ENCODE measurements around the gene PLEKHA7.
A peak's percentile ranks its signal among the peaks of the same experiment; 100 is the strongest.

The PLEKHA7 gene

DNA sequence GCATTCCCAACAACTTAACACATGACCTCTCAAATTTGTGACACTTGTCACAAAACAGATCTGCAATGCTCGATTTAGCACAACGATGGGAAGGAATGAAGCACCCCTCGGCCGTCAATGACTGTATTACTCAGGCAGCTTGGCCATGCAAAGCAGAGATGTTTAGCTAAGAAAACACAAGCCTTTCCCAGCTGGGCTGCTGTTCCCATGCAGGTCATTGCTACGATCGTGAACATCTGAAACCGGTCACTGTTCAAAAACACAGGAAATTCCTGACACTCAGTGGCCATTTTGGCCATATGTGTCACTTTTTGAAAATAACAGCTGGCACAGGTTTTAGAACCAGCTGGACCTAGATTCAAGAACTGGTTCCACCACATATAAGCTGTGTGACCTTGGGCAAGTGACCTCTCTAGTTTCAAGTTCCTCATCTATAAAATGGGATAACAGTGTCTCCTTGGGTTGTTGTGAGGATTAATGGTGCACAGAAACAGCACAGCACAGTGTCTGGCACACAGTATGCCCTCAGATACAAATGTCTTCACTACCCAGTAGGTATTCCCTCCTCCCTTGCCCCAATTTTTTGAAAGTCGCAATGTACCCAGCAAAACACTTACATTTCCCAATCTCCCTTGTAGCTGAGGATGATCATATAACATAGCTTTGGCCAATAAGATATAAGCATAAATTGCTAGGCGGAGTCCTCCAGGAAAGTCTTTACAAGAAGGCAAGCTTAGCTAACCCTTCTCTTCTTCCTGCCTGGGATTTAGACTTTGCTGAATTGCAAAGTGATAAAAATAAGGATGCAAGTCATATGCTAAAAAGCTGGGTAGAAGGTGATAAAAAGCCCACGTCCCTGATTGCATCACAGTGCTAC, 182.7 kb downstream of the PLEKHA7 start:
- no peak for DNase-seq

DNA sequence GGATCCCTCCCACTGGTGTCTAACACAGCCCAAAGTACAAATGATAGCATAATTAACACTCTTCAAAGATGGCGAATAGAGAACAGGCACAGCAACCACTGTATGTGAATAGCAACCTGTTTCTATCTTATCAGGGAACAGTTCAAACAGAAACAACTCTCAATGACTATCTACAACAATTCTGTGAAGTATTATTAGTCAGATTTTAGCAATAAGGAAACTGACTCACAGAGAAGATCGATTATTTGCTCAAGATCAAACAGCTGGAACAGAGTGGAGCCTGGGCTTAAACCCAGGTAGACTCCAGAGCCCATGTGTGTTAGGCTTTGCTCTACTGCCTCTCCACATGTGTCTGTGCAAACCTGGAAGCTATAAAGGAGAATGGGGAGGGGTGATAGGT, 187.1 kb downstream of the PLEKHA7 start:
- no peak for DNase-seq

DNA sequence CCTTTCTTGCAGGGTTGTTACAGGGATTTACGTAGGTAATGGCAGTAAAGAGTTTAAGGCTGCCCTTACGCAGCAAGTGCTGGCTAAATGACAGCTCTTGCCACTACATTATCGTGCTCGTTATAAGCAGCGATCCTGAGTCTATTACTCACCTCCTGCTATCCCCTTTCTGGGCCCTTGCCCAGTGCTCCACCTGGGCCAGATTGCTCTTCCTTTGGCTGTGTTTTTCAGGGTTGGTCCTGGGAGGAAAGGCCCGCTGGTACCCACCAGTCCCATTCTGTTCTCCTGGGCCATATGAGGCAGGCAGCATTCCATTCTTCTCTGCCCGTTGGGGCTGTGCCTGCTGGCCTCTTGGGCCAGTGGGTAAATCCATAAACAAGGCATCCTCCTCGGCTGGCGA, 188.2 kb downstream of the PLEKHA7 start:
- no peak for DNase-seq

DNA sequence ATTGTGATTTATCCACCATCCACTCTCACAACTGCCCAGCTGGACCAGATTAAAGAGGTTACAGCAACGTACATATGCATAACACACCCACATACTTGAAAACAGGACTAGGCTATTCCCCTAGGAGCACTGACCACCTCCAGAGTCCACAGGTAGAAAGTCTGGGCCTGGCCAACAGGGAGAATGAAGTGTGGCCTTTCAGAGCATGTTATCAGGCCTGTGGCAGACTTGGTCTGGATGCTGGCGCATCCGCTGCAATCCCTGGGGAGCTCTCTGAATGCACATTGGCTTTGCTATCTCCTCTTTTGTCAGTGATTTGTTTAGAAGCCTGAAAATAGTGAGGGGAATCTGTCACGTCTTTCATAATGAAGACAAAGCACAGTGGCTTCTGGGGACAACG, 189.1 kb downstream of the PLEKHA7 start:
- DNase-seq = no peak

DNA sequence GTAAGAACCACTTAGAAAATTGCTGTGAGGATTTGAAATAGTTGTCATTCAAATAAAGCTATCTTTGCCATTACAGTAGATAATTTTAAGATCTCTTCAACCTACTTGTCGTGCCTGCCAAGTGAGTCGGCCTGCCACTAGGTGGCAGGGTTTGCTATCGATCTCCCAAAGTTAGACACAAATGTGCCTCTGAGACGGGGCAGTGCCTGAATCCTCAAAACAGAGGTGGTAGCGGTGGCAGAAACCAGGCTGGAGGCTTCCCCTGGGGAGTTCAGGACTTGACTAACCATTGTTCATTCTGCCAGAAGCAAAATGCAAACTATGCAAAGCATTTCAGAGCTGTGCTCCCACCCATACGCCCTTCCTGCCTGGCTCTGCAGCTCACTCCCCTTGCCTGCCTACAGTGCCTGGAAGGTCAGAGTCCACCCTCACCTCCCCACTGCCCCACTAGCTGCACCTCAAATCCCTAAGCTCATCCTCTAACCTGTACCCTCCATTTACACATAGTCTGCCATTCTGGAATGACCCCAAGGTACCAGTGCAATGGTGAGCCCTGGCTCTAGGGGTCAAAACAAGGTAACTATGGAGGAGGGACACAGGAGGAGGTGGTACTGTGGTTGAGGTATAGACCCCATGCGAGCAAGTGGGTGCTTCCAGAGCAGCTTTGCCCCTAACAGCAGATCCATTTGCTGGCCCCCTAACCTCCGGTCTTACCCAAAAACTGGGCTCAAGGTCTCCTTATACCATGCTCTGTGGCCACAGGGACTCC, 193.7 kb downstream of the PLEKHA7 start:
- DNase-seq = peak; percentile 85

DNA sequence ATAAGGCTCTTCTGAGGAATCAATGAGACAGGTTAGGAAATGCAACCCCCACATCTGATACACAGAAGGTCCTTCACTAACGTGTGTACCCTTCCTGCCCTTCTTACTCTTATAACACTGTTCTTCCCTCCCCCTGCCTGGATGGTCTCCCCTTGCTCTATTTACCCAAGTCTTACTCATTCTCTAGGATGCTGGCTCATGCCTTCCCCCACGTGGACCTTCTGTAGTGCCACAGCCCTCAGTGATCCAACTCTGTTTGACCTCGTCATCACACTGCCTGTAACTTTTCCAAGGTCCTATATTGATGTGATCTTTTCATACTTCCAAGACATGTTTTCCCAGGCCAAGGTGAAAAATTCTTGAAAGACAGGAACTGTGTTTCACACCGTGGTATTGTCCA, 195.9 kb downstream of the PLEKHA7 start:
- no peak for DNase-seq

DNA sequence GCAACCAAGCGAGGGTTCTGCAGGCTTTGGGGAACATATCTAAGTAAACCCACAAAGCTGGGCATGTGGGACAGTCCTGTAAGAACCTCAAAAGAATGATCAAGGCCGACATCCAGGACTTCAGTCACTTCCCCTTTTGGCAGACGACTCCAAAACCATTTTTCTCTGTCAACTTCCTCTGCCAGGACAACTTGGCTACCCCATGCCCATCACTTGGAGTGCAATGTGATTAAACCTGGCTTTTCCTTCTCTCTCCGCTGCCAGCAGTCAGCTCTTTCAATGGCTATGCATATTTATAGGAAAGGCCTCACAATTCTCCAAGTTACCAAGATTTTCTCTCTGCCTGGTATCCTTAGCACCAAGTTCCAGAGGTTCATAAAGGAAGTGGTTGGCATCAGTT, 196.9 kb downstream of the PLEKHA7 start:
- DNase-seq = no peak

DNA sequence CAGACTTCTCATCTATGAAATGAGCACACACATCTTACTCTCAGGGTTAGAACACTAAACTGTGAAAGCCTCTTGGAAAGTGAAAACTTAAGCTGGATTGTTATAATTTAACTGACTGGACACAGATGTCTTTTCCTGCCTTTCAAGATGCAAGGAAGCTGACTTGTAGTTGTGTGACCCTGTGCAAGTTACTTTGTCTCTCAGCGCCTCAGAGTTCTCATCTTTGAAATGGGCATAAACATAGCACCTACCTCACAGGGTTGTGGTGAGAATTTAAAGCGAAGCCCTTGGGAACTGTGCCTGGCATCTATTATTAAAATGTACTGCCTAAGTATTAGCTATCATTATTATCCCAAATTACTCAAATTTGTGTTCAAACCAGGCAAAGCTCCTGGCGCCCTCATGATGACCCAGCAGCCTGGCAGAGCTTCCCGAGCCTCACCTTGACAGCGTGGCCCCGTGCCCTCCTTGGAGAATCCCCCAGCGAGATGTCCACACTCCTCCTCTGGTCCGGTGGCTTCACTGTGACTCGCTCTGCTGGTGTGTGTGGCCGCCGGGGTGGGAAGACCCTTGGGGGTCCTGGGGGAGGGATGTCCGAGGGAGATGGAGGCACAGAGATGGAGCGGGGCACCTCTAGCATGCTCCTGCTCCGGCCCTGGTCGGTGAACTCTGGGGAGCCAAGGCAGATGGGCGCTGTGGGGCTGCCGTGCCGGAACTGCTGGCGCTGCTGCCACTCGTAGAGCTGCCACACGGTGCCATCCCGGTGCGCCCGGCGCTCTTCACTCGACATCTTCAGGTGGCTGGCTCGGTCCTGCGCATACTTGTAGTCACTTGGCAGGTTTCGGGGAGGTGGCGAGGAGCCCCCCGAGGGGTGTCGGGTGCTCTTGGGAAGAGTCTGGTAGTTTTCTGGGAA, 197.6 kb downstream of the PLEKHA7 start:
- no peak for DNase-seq

DNA sequence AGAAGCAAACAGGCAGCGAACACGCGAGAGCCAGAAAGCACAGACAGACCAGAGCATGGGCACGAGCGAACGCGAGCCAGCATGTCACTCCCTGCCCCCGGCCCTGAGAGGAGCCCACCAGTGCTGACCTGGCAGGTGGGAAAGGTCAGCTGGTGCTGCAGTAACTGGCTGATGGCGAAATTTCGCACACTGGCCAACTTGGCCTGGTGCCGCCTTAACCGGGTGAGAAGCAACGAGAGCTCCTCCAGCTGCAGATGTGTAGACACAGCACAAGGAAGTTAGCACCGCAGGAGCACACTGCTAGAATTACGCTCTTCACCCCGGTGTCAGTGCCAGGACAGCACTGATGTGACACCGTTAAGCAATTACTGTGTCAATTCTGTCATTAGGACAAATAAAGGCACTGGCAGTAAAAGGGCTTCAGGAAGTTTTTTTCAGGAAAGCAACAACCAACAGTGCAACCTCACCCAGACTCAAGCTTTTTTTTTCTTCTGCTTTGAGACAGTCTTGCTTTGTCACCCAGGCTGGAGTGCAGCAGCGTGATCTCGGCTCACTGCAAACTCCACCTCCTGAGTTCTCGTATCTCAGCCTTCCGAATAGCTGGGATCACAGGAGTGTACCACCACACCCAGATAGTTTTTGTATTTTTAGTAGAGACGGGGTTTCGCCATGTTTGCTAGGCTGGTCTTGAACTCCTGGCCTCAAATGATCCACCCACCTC, 199.0 kb downstream of the PLEKHA7 start:
- DNase-seq = no peak

DNA sequence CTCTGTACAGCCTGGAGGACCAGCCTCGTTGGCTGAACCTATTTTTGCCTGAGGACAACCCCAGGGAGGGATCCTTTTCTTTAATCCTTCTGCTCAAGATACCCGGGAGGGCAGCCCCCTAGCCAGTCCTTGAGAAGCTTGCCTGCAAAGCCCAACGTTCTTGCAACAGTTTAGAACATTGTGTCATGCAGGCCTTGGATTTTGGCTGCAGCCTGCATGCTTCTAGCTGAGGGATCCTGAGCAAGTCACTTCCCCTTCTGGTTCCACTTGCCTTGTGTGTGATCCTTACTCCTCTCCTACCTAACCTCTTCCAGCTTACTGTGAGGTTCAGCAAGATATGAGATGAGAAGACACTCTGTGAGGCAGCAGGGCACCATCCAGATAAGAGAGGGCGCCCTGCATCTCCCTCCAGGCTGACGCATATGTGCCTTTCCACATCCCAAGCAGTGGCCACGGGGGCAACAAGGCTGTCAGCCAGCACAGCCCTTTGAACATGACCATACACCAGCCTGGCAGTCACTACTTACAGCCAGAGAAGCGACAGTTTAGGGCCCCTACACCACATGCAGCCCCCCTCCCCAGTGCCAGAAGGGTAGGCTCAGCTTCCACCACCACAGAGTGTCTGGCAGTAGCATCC, 199.7 kb downstream of the PLEKHA7 start:
- DNase-seq = no peak

DNA sequence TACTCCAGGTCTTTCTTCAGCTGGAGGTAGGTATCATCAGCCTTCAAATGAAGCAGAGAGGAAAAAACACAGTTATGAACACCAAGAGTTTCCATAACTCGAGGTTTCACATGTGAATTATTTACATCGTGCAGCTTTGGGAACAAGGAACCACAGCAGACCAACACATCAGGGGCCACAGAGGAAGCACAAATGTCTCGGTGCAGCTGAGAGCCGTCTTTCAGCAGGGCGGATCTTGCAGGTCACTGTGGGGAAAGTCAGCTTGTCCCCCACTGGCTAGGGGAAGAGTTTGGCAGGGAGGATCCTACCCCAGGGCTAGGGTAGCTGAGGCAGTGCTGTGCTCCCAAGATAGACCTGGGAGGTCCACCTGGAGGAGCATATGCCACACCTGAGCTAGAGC, 201.1 kb downstream of the PLEKHA7 start:
- no peak for DNase-seq

DNA sequence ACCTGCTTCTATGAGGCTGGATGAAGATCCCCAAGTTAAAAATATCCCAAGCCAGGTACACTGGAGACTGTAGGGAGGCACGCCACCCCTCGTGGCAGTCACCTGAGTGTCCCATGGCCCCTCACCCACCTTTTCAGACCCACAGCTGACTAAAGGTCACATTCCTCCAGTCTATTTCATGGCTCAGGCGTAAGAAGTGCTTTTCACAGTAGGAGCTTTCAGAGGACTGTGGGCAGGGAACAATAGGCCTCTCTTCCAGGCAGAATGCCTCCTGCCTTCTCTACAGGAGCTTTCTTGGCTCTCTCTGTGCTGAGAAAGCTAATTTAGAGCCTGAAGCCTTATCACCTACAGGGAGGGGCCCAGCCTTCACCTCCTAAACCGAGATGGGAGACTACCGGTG, 201.9 kb downstream of the PLEKHA7 start:
- DNase-seq = no peak

DNA sequence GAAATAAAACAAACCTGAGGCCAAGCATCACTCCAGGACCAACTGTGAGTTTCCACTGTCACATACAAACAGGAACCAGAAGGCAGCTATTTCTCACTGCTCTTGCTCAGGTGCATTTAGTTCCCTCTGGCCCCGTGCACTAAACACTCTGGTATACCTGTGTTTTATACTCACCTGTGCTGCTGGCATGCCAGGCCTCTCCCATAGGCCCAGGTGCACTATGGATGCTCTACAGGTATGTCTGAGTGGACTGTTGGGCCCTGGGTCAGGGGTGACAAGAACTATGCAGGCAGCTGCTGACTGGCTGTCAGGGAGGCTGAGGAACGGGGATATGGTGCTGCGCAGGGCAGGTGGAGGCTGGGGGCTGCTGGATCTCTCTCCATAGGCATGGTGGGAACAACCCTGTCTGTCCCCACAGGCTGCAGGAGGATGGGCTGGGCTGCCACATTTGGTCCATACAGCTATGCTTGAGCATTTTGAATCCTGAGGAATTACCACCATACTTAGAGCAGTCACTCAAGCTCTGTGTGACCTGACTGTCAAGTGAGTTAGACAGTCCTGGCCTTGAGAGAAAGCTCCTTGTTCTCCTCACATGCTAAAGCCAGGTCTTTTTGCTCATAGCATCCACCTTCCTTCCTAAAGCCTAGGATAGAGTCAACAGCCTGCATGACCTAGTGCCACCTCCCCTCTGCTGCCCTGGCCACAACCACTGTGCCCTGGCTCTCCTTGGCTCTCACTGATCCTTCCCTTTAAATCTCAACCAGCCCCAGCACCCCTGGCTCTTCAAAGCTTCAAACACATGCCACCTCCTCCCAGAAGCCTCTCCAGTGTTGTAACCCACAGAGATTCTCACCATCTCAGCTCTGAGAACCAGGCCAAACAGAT, 202.8 kb downstream of the PLEKHA7 start:
- DNase-seq = no peak

DNA sequence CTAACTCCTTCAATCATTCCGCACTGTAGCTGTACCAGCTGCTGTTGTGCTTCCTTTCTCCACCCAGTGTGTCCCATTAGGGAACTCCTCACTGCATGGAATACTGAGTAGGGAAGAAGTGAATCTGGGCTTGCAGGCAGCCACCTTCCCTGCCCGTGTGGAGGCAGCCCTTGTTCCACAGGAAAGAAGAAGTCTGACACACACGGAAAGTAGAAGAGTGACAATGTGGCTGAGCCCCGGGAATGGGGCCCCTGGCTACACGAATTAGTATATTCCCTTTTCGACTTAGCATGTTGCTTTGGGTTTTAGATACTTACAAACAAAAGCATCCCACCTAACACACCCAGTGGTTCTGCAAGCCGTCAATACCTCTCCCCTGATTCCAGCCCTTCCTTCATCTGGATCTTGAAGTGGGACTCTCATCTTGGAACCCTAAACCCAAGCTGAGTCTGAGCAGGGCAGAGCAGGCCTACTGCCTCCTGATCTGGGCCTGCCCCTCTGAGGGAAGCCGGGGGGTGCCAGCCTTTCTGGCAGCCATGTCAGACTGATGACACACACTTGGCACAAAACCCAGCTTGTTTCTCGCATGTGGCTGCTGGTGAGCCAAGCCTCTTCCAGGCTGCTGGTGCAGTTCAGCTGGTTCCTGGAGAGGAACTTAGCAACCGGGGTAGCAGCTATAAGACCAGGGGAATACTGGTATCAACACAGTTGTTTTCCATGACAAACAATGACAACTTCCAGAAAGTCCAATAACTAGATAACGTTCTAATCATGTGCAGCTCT, 204.1 kb downstream of the PLEKHA7 start:
- no peak for DNase-seq

DNA sequence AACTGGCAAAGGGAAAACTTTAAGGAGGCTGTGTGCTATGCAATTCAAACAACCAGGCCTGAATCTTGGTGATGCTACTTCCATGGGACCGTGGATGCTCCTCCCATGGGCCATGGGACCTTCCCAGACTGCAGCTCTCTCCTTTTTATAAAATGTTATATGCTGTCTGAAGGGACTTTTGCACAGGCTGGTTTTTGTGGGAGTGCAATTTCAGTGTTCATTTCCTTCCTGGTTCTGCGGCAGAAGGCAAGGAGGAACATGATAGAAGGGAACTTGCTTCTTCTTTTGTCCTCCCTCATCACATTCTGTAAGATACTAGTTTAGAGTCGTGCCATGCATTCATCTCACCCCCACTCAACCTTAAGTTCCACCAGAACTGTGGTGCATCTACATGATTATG, 206.9 kb downstream of the PLEKHA7 start:
- no peak for DNase-seq

DNA sequence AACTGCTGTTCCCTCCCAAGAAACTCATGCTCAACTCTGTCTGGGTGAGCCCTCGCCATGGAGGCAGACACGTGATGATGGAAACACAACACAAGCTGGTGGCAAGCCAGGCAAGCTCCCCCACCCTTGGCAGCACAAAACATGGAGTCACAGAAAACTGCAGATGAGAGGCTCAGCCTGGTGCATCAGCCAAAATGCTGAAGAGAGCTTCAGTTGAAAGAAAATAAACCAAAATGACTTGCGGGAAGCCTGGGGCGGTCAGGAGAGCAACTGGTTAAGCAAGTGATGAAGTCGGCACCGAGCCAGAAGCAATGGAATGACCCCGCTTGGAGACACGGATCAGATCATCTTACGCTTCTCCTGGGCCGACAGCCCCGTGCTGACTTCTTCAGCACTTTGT, 207.4 kb downstream of the PLEKHA7 start:
- no peak for DNase-seq

DNA sequence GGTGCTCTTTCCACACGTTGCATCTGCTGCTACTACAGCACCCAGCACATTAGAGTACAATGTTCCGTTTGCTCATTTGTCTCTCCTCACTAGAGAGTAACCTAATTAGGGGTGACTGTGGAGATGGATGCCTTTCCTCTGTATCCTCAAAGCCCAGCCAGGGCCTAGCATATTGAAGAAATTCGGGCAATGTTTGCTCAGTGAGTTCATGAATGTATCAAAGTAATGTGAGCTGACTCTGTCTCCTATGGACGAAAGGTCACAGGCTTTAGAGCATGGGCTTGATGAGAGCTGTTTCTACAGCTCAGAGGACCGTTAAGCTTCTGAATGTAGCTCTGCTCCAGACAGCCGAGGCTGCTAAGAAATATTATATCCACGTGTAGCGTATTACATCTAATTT, 208.3 kb downstream of the PLEKHA7 start:
- no peak for DNase-seq

DNA sequence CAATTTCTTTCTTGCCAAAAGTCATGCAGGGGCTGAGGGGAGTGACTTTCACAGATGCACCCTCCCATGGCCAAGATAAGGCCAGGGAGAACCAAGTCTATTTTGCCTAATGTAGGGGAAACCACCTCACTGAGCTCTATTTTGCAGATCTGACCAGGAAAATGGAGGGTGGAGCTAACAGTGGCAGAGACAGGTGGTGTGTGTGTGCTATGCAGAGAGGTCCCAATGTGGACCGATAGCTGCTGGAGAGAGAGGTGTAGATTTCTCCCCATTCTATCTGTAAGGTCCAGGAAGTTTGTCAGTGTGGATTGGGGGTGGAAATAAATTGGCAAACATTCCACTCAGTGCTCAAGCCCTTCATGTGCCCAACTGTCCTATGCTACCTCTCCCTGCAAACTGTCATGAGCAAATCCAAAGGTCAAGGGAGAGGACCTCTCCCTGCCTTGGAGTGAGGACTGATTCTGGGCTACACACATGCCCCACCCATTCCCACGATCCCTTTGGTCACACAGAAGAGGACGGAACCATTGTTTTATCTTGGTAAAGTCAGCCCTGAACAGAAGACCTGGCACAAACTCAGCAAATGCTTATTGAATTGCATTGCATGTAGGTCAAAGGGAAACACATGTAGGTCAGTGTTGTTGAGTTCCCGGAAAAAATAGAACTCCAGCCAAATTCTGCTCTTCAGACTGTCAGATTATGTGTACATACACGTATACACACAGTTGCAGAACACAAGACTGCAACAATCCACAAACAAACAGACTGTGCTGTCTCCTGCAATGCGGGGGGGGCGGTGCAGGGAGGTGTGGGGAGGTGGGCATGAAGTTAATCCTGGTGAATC, 209.9 kb downstream of the PLEKHA7 start:
- DNase-seq = peak; percentile 46
